Measurements from ENCODE around the gene TMX4.
A peak's percentile ranks its signal among the peaks of the same experiment; 100 is the strongest.

Gene TMX4

GRCh38 chr20:8018958-8019245, 659 bp downstream of the TMX4 start:
- DNase-seq (ENCODE audit: low spot score): peak; percentile 83

GRCh38 chr20:8012724-8013123, 6.8 kb downstream of the TMX4 start:
- no peak for DNase-seq (ENCODE audit: low spot score)

DNA sequence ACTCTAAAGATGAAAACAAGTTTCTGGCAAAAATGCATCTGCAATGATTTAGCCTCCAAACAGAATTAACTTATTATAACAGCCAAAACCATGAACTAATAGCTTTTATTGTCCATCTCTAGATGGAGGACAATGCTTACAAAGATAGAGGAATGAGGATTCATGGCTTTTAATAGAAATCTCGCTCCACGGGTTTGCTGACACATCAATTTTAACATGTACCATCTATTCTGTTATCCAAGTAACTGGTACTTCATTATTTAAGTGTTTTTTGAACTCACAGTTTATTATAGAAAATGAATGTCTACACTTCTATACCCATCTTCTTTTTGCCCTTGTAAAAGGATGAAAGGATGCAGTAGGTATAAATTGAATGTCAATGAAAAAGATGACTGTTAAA, 10.8 kb downstream of the TMX4 start:
- no peak for DNase-seq (ENCODE audit: low spot score)

- DNase-seq (ENCODE audit: low spot score): no peak
Measured at GRCh38 chr20:8007490-8007889, 12.1 kb downstream of the TMX4 start.

GRCh38 chr20:8005575-8006366, 13.8 kb downstream of the TMX4 start:
- DNase-seq (ENCODE audit: low spot score): no peak

- DNase-seq (ENCODE audit: low spot score): no peak
Measured at GRCh38 chr20:8005033-8005432, 14.5 kb downstream of the TMX4 start.

- DNase-seq (ENCODE audit: low spot score): no peak
Measured at GRCh38 chr20:8002056-8002455, 17.5 kb downstream of the TMX4 start.

DNA sequence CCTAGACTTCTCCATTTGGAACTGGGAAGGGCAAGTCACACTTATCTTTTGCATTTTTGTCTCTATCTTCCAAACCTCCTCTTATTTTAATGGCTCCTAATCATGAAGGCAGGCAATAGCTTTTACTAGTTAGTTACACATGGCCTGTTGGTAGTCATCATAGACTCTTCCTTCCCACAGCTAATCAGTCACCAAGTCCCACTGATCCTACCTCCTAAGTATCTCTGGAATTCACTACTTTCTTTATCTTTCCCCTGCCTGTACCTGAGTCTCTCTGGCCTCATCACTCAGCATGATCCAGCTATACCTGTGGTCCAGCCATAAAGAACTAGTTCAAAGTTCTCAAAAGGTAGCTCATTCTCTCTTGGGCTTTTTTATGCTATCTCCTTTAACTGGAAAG, 18.8 kb downstream of the TMX4 start:
- DNase-seq (ENCODE audit: low spot score): no peak

DNA sequence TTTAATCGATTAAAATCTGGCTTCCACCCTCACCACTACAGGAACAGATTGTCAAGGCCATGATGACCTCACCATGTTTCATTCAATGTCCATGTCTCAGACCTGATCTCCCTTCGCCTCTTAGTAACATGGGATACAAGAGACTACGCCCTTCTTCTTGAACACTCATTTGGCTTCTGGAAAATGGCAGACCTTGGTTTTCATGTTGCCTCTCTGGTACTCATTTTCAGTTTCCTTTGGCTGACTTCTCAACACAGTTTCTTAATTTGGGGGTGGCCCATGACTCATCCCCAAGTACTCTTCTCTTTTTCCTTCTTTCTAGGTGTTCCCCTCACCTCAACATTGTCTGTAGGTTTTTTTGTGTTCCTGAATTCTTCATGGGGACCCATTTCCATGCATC, 22.7 kb downstream of the TMX4 start:
- no peak for DNase-seq (ENCODE audit: low spot score)

- DNase-seq (ENCODE audit: low spot score): no peak
Measured at GRCh38 chr20:7994809-7995208, 24.8 kb downstream of the TMX4 start.

DNA sequence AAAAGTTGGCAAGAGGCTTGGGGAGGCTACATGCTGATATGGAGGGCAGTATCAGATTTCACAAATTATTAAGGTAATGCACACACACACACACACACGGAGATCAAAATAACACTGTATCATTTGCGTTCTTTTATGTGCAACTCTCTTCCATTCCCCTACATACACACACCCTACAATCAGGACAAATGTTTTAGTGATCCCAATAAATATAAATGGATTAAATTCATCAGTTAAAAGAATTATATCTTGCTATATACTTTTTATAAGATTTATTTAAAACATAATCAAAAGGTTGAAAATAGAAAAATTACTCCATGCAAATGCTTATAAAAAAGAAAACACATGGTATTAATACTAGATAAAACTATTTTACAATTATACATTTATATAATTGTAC, 25.9 kb downstream of the TMX4 start:
- no peak for DNase-seq (ENCODE audit: low spot score)

- no peak for DNase-seq (ENCODE audit: low spot score)
Measured at GRCh38 chr20:7993238-7993637, 26.3 kb downstream of the TMX4 start.

- DNase-seq (ENCODE audit: low spot score): no peak
Measured at GRCh38 chr20:7990385-7990784, 29.2 kb downstream of the TMX4 start.

DNA sequence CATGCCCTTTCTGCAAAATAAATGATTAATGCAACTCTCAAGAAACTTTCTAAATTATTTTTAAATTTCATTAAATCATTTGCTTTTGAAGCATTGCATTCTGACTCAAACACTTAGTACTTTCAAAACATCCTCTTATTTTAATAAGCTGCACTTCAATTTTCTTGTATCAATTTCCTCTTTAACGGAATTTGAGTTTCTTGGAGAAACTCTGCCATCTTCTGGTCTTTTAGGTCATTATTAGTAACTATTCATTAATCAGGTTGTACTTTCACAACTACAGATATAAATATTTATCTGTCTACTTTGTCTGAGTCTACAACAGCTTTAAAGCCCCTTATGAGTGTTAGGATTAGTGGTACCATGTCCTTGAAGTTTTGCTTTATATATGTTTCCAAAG, 30.2 kb downstream of the TMX4 start:
- DNase-seq (ENCODE audit: low spot score): no peak

GRCh38 chr20:7985916-7986315, 33.6 kb downstream of the TMX4 start:
- DNase-seq (ENCODE audit: low spot score): no peak

- no peak for DNase-seq (ENCODE audit: low spot score)
Measured at GRCh38 chr20:7984192-7984591, 35.4 kb downstream of the TMX4 start.

- DNase-seq (ENCODE audit: low spot score): no peak
Measured at GRCh38 chr20:7981374-7981773, 38.2 kb downstream of the TMX4 start.

DNA sequence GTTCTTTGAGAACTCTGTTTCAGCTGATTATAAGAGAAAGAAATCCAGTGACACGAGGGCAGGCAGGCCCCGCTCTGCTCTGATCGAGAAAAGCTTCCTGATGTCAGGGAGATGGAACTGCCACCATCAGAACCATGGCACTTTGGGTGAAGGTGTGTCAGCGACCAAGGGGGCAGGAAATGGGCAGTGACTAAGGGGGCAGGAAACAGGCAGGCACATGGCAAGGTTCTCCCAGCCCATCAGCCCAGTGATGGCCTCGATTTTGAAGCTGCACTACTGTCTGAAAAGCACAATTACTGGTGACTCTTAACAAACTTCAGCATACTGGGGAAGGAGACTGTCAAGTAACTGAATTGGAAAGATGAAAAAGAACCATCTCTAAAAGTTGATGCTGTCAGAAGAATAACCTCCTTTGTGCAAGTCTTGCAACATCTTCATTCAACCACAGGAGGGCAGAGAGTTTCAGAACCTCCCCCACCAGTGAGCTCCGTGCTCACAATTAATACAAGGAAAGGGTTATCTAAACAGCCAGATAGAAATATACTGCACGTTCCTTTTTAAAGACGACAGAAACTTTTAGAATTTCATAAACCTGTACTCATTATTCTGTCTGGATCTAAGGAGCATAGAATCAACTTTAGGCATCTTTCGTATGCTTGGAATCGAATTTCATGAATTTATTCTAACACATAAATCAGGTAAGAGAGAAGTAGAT, 39.1 kb downstream of the TMX4 start:
- peak; percentile 44 for DNase-seq (ENCODE audit: low spot score)

- no peak for DNase-seq (ENCODE audit: low spot score)
Measured at GRCh38 chr20:7977709-7978108, 41.9 kb downstream of the TMX4 start.

- DNase-seq (ENCODE audit: low spot score): no peak
Measured at GRCh38 chr20:7975851-7976414, 43.6 kb downstream of the TMX4 start.

- no peak for DNase-seq (ENCODE audit: low spot score)
Measured at GRCh38 chr20:7974785-7975435, 44.7 kb downstream of the TMX4 start.

GRCh38 chr20:7971536-7972280, 47.9 kb downstream of the TMX4 start:
- DNase-seq (ENCODE audit: low spot score): no peak
